ENCODE results near the gene HSD17B3.

- TF ChIP-seq CTCF (IDR thresholded peaks at IDR 0.05) (peak; percentile 91), EZH2 (IDR thresholded peaks at IDR 0.05; ENCODE audit: borderline replicate concordance, insufficient read depth, low read depth, low read length, poor library complexity, severe bottlenecking) (no peak)
These were observed 25.8 kb upstream of the HSD17B3 start for GRCh38 chr9:96327694-96328352.

Measured in B cell (primary cell).